Coronary artery (tissue), 2 donors: Measurements from ENCODE around the gene ARHGAP27.
"Not testable (repeated sequence)": the region's sequence is repeated elsewhere in the genome, so short reads cannot be mapped to it uniquely, and the experiment has no call there.

Experiments used
- DNase-seq: peaks from one replicate; pipeline ENCODE4 v3.0.0-alpha.2; 2017; ENCODE audit warnings: low spot score
- H3K27ac ChIP-seq, 2 donors: fragments of 200-600 bp; sonication (generic); one replicate each; pipeline ENCODE4 v1.5.1; 2016 to 2019
- H3K4me3 ChIP-seq: fragments of 200-600 bp; sonication (generic); 2 replicates; pipeline ENCODE4 v1.5.1; 2016; ENCODE audit warnings: mild to moderate bottlenecking, moderate library complexity
- CTCF ChIP-seq: fragments of 200-600 bp; sonication (generic); IDR thresholded peaks from one replicate; pipeline ENCODE4 v1.5.1; 2019; ENCODE audit warnings: antibody characterized with exemption

The ARHGAP27 gene

GRCh38 chr17:45441526-45442310 is 9.0 kb upstream of the ARHGAP27 start:
- Histone ChIP-seq H3K4me3 (no peak overlapping the region), H3K27ac (no peak overlapping the region)
- peak; percentile 54 for DNase-seq
- no peak for TF ChIP-seq CTCF

- DNase-seq, H3K27ac ChIP-seq, H3K4me3 ChIP-seq: not testable (repeated sequence)
Measured at GRCh38 chr17:45440839-45441515, 8.3 kb upstream of the ARHGAP27 start.

GRCh38 chr17:45440161-45440778 is 7.6 kb upstream of the ARHGAP27 start:
- no peak for TF ChIP-seq CTCF
- Histone ChIP-seq H3K27ac (no peak overlapping the region), H3K4me3 (no peak overlapping the region)
- DNase-seq = no peak

GRCh38 chr17:45438931-45439610 is 6.4 kb upstream of the ARHGAP27 start:
- TF ChIP-seq CTCF = no peak
- Histone ChIP-seq H3K4me3 (no peak overlapping the region), H3K27ac (no peak overlapping the region)
- DNase-seq = no peak

GRCh38 chr17:45437465-45438283 is 5.0 kb upstream of the ARHGAP27 start:
- DNase-seq = no peak
- no peak overlapping the region for H3K27ac ChIP-seq
- H3K4me3 ChIP-seq = no peak overlapping the region
- TF ChIP-seq CTCF = no peak

GRCh38 chr17:45436625-45437464 is 4.2 kb upstream of the ARHGAP27 start:
- no peak overlapping the region for H3K27ac ChIP-seq
- no peak for TF ChIP-seq CTCF
- H3K4me3 ChIP-seq = no peak overlapping the region
- no peak for DNase-seq
